Peyer's patch (tissue), 4 donors: Measurements from ENCODE around the gene RNU6-7. TPM values are rescaled to one million over a fixed set of nuclear protein-coding genes. Genes with fewer than 3 reads are reported as not detected.
A peak's percentile ranks its signal among the peaks of the same experiment; 100 is the strongest.

Experiments
- DNase-seq, 3 donors: peaks; one replicate each; pipeline ENCODE4 v3.0.0-alpha.2; 2017 to 2019
- H3K27ac ChIP-seq, 4 donors: fragments of 200-600 bp; sonication (generic); one replicate each; pipeline ENCODE4 v1.5.1; 2016 to 2019
- H3K27me3 ChIP-seq, 2 donors: fragments of 200-600 bp; sonication (generic); one replicate each; pipeline ENCODE4 v1.5.1; 2019
- H3K36me3 ChIP-seq, 3 donors: fragments of 200-600 bp; sonication (generic); one replicate each; pipeline ENCODE4 v1.5.1; 2016 to 2019
- H3K4me1 ChIP-seq, 4 donors: fragments of 200-600 bp; sonication (generic); one replicate each; pipeline ENCODE4 v1.5.1; 2016 to 2019
- H3K4me3 ChIP-seq, 4 donors: fragments of 200-600 bp; sonication (generic); 1 replicate in 3 of 4; 2 replicates in 1 of 4; pipeline ENCODE4 v1.5.1; 2016 to 2019; ENCODE audit warnings: mild to moderate bottlenecking in 1 of 4
- H3K9me3 ChIP-seq, 4 donors: fragments of 200-600 bp; sonication (generic); one replicate each; pipeline ENCODE4 v1.5.1; 2016 to 2019; ENCODE audit warnings: mild to moderate bottlenecking in 1 of 4
- POLR2A ChIP-seq, 2 donors: fragments of 450-650 bp; IDR thresholded peaks; one replicate each; pipeline ENCODE4 v1.5.1; 2017; ENCODE audit warnings: antibody characterized with exemption in 2 of 2, mild to moderate bottlenecking in 2 of 2, moderate library complexity in 2 of 2
- total RNA-seq, 4 donors: library from RNA; depleted of rRNA; stranded (reverse); fragments of >200 nt; gene quantifications; one replicate each; pipeline ENCODE4 v1.1.0, GENCODE V29; 2016
- TF ChIP-seq, protein P1 (sequence below), 6 experiments: fragments of 450-650 bp in 4 of 6; fragments of 200-600 bp in 2 of 6; sonication (generic) in 1 of 6; IDR thresholded peaks; one replicate each; pipeline ENCODE4 v1.5.1; 2017 to 2019; ENCODE audit warnings: antibody characterized with exemption in 6 of 6, mild to moderate bottlenecking in 3 of 6, moderate library complexity in 1 of 6

RNU6-7 gene
- total RNA-seq, 4 donors from 2014 or later, result not detected

DNA sequence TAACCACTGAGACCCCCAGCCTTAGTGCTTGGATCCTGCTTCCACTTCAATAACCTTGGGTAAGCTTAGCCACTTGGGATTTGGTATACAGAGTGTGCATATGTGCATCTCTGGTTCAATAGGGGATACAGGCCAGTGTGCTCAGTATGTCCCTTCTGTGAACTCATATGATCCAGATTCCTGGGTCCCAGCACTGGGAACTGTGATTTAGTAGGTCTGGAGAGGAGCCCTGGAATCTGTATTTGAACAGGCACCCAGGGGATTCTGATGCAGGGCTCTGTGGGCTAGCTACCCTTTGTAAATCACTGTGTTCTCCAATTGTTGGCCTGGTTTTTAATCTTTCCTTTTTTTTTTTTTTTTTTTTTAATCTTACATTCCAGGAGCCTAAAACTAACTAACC is 11.0 kb downstream of the RNU6-7 start:
- H3K27me3 ChIP-seq, result no peaks in the 10 kb centered on the region

DNA sequence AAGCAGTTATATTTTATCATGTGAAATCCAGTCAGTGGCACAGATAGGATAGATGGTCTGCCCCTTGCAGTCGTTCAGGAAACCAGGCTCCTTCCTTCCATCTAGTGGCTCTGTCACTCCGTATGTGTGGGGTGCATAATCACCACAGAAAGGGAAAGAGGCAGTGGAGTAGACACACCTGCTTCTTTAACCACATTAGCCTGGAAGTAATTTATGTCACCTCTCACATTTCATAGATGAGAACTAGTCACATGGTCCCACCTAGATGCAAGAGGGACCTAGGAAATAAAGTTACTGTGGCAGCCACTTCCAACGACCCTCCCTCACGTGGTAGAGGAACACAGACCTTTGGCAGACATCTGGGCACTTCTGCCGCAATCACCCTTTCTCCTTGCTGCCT is 15.5 kb downstream of the RNU6-7 start:
- Histone ChIP-seq H3K9me3 (no peaks in the 10 kb centered on the region), H3K36me3 (no peaks in the 10 kb centered on the region), H3K27me3 (no peaks in the 10 kb centered on the region), H3K4me1 (no peaks in the 10 kb centered on the region), H3K27ac (no peak overlapping the region), H3K4me3 (no peak overlapping the region)
- no peak for DNase-seq
- TF ChIP-seq, protein P1, sequence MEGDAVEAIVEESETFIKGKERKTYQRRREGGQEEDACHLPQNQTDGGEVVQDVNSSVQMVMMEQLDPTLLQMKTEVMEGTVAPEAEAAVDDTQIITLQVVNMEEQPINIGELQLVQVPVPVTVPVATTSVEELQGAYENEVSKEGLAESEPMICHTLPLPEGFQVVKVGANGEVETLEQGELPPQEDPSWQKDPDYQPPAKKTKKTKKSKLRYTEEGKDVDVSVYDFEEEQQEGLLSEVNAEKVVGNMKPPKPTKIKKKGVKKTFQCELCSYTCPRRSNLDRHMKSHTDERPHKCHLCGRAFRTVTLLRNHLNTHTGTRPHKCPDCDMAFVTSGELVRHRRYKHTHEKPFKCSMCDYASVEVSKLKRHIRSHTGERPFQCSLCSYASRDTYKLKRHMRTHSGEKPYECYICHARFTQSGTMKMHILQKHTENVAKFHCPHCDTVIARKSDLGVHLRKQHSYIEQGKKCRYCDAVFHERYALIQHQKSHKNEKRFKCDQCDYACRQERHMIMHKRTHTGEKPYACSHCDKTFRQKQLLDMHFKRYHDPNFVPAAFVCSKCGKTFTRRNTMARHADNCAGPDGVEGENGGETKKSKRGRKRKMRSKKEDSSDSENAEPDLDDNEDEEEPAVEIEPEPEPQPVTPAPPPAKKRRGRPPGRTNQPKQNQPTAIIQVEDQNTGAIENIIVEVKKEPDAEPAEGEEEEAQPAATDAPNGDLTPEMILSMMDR (IDR thresholded peaks at IDR 0.05), result no peak
- no peak for TF ChIP-seq POLR2A (IDR thresholded peaks at IDR 0.05)

More for the DNA sequence above, 11.0 kb downstream of the RNU6-7 start:
- DNase-seq, result no peak
- H3K4me3 ChIP-seq, result no peak overlapping the region
- TF ChIP-seq POLR2A (IDR thresholded peaks at IDR 0.05), result no peak
- TF ChIP-seq, protein P1 (IDR thresholded peaks at IDR 0.05), result no peak
- H3K4me1 ChIP-seq, result no peaks in the 10 kb centered on the region
- H3K27ac ChIP-seq, result no peak overlapping the region
- H3K36me3 ChIP-seq, result no peaks in the 10 kb centered on the region
- H3K9me3 ChIP-seq, result no peaks in the 10 kb centered on the region

- no peak for TF ChIP-seq POLR2A (IDR thresholded peaks at IDR 0.05)
- TF ChIP-seq, protein P1 (IDR thresholded peaks at IDR 0.05), result peak in 4 of 6 experiments; percentile 9 to 48 (median 36)
- no peaks in the 10 kb centered on the region for H3K9me3 ChIP-seq
- no peak for DNase-seq
- H3K27ac ChIP-seq, result no peak overlapping the region
- H3K36me3 ChIP-seq, result no peaks in the 10 kb centered on the region
- no peaks in the 10 kb centered on the region for H3K4me1 ChIP-seq
- no peak overlapping the region for H3K4me3 ChIP-seq
- no peaks in the 10 kb centered on the region for H3K27me3 ChIP-seq
These were observed 23.0 kb downstream of the RNU6-7 start for GRCh38 chr14:32224737-32225377.

DNA sequence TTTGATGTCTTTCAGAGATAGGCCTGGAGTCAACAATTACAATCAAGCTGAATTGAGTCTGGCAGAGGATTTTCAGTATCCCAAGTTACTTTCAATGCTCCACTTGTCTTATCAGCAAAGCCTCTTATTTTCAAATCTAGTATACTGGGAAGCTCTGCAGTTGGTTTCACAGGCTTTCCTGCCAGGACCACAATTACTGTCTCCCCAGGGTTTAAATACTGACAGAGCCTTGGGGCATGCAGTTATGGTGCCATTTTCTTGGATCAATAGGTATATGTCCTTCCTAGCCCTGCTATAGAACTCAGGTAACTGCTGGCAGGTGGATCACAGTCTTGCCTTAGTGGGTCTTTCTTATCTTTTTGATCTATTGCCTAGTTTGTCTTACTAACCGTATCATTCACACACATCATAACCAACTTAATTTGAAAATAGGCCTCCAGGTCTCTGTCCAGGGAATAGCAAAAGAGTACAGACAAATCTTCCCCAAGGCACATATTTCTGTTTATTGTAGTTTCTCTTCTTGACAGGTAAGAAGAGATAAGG is 23.6 kb downstream of the RNU6-7 start:
- no peak for DNase-seq

GRCh38 chr14:32226056-32226455 is 24.2 kb downstream of the RNU6-7 start:
- TF ChIP-seq, protein P1 (IDR thresholded peaks at IDR 0.05), result no peak
- no peak for TF ChIP-seq POLR2A (IDR thresholded peaks at IDR 0.05)
- Histone ChIP-seq H3K4me3 (no peak overlapping the region), H3K27ac (no peak overlapping the region), H3K27me3 (no peaks in the 10 kb centered on the region), H3K9me3 (no peaks in the 10 kb centered on the region), H3K4me1 (no peaks in the 10 kb centered on the region), H3K36me3 (no peaks in the 10 kb centered on the region)
- no peak for DNase-seq

More for the DNA sequence above, 23.6 kb downstream of the RNU6-7 start:
- Histone ChIP-seq H3K27ac (no peak overlapping the region), H3K9me3 (no peaks in the 10 kb centered on the region), H3K36me3 (no peaks in the 10 kb centered on the region), H3K27me3 (no peaks in the 10 kb centered on the region), H3K4me1 (no peaks in the 10 kb centered on the region), H3K4me3 (no peak overlapping the region)
- TF ChIP-seq, protein P1 (IDR thresholded peaks at IDR 0.05), result no peak
- no peak for TF ChIP-seq POLR2A (IDR thresholded peaks at IDR 0.05)
